ENCODE results near the gene CLEC18A.
"Not testable (repeated sequence)": the region's sequence is repeated elsewhere in the genome, so short reads cannot be mapped to it uniquely, and the experiment has no call there.

The CLEC18A gene

DNA sequence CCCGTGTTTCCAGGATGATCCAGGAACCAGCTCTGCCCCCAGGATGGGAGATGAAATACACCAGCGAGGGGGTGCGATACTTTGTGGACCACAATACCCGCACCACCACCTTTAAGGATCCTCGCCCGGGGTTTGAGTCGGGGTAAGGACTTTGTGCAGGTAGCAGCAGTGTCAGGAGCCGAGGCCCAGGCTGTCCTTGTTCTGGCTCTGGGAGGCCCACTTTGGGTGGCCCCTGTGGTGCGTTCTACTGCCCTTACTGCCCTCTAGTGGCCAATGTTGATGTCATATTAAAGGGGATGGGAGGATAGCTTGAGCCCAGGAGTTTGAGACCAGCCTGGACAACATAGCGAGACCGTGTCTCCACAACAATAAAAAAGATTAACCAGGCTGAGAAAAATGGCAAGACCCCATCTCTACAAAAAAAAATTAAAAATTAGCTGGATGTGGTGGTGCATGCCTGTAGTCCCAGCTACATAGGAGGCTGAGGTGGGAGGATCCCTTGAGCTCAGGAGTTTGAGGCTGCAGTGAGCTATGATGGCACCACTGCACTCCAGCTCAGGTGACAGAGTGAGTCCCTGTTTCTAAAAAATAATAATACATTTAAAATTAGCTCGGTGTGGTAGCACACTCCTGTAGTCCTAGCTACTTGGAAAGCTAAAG, 20.9 kb upstream of the CLEC18A start:
- DNase-seq (ENCODE audit: low read depth in 2 of 2), result peak; percentile 19 to 21

DNA sequence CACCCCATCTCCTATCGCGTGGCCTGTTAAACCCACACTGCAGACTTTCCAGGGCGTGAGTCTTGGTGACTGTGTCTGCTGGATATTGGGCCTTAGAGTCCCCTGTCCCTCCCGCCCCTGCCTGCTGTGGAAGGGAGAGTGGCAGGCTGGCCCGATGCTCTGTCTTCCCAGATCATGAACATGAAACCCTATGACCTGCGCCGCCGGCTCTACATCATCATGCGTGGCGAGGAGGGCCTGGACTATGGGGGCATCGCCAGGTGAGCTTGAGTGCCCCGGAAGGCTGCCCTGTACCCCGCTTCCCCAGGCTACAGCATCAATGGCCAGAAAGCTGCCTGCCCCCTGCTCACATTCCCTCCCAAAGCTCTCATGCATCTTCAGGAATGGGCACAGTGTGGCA, 19.5 kb upstream of the CLEC18A start:
- DNase-seq (ENCODE audit: low read depth in 2 of 2), result no peak

DNA sequence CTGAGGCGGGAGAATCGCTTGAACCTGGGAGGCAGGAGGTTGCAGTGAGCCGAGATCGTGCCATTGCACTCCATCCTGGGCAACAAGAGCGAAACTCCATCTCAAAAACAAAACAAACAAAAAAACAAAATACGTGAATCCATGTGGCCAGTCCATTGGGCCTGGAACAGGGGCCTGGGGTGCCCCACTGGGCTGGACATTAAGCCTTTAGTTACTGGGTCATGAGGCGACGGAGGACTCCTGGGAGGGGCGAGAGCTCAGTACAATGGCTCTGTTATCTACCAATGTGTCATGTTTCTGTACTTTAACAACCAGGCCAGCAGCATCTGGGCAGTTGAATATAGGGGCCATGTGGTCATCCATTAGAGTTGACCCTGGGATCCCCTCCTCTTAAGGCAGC, 18.9 kb upstream of the CLEC18A start:
- DNase-seq (ENCODE audit: low read depth in 2 of 2), result no peak

DNA sequence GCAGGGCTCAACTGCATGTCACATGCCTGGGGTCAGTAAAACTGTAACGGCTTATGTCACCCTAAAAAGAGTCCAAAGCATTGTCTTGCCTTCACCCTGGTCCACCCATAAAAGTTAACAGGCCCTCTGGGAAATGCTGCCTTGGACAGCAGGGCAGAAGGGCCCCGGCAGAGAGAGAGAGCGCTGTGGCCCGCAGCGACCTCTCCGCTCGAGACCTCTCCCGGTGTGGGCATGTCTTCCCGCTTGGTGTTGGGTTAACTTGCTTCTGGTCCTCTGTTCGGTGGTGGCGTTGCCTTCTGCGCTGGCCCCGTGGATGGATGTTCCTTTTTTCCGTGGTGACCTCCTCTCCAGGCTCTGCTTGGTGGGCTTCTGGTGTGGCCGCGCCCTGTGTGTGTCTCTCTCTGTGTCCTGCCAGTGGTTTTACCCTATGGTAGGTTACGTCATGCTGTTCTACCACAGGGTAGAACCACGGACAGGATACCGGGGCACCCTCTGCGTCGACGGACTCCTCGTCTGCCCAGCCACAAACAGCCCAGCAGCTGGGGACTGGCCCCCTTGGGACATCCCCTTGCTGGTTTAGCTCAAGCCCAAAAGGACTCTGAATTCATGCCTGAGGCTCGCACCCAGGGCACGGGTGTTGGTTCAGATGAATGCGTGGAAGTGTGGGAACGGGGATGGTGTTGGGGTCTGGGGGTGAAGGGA, 18.3 kb upstream of the CLEC18A start:
- DNase-seq (ENCODE audit: low read depth in 2 of 2), result no peak

DNA sequence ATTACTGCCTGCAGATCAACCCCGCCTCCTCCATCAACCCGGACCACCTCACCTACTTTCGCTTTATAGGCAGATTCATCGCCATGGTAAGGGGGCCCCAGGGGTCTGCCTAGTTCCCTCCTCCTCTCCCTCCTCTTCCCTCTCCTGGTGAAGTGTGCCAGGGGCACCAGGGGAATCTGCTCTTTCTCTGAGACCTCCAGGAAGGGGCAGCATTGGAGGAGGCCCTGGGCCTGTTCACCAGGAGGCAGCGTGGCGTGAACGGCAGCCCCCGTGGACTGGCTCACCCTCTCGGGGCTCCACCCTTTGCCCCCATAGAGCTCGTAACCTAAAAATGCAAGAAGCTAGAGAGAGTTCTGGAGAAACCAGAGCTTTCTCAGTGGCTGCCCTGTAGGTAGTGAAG, 17.1 kb upstream of the CLEC18A start:
- DNase-seq (ENCODE audit: low read depth in 2 of 2), result no peak

DNA sequence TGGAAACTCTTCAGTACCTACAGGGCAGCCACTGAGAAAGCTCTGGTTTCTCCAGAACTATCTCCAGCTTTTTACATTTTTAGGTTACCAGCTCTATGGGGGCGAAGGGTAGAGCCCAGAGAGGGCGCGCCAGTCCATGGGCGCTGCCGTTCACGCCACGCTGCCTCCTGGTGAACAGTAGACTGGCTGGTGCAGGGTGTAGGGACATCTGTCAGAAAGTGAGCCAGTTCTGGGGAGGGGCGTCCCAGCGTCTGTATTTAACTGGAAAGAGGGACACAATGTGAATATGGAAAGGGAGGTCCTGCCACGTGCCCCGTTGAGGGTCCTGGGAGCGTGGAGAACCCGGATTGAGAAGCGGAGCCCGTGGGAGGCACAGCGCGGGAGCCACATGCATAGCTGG, 16.4 kb upstream of the CLEC18A start:
- DNase-seq (ENCODE audit: low read depth in 2 of 2), result no peak

DNA sequence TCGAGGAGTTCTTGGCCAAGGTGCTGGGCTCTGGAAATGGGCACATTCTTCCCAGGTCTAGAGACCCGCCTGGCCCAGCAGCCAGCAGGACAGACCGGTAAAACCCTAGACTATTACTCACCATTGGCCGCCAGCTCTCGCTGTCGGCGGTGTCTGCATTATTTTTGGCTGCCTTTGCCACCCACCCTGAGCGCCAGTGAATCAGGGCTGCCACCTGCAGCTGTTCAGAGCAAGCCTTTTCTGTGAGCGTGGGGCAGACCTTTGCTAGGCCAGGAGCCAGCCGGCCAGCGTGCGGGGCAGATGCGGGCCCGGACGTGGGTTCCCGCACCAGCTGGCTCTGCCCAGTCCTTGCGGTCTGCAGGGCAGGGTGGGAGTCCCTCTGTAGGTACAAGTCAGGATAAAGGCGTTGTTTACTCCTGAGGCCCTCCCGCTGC, 15.8 kb upstream of the CLEC18A start:
- DNase-seq (ENCODE audit: low read depth in 2 of 2), result no peak

DNA sequence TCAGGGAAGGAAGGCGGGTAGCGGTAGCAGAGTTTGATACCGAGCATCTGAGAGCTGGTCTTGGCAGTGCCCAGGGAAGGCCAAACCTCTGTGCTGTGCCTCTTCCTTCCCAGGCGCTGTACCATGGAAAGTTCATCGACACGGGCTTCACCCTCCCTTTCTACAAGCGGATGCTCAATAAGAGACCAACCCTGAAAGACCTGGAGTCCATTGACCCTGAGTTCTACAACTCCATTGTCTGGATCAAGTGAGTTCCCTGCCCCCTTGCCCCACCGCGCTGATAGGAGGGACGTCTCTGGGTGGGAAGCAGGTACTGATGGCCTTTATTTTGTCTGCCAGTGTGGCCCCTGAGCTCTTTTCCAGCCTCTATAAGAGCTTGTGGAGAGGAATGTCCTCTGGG, 15.4 kb upstream of the CLEC18A start:
- no peak for DNase-seq (ENCODE audit: low read depth in 2 of 2)

DNA sequence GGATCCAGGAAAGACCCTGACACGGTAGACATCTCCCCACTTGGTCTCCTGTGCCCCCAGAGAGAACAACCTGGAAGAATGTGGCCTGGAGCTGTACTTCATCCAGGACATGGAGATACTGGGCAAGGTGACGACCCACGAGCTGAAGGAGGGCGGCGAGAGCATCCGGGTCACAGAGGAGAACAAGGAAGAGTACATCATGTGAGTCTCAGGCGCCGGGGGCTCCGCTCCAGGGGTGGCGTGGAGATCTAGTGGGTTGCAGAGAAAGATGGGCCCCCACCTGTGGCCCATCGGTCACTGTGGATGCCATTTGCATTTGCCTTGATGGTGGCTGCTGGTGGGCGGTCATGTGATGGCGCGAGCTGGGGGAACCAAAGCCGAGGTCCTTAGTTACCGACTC, 14.9 kb upstream of the CLEC18A start:
- no peak for DNase-seq (ENCODE audit: low read depth in 2 of 2)

DNA sequence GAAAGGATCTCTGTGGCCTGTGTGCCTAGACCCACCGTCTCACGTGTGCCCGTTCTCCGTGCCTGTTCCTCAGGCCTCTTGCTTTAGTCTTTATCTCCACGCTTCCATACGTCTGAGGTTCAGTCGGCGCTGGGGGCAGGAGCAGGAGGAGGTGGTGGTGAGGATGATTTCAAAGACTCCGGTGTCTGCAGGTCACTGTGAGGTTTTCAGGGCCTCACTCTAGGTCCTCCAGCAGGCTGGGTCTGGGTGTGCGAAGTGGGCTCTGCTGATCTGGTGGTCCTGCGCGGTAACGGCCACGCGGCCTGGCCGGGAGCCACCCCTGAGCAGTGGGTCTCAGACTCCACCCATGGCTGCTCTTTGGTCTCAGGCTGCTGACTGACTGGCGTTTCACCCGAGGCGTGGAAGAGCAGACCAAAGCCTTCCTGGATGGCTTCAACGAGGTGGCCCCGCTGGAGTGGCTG, 14.4 kb upstream of the CLEC18A start:
- no peak for DNase-seq (ENCODE audit: low read depth in 2 of 2)

DNA sequence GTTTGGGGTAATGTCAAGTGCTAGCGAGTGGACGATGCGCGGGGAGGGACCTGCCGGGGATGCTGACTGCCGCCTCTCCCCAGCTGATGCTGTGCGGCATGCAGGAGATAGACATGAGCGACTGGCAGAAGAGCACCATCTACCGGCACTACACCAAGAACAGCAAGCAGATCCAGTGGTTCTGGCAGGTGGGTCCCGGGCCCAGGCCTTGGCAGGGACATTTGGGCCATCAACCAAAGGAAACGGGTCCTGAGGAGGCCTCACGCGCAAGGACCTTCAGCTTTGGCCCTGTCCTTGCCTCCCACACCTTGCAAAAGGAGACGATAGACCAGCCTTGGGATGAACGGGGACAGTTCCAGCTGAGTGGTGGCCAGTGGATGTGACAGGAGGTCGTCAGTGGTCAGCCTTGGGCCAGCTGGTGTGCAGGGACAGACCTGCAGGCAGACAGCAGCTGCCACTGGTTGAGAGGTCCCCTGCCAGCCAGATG, 13.6 kb upstream of the CLEC18A start:
- no peak for DNase-seq (ENCODE audit: low read depth in 2 of 2)

DNA sequence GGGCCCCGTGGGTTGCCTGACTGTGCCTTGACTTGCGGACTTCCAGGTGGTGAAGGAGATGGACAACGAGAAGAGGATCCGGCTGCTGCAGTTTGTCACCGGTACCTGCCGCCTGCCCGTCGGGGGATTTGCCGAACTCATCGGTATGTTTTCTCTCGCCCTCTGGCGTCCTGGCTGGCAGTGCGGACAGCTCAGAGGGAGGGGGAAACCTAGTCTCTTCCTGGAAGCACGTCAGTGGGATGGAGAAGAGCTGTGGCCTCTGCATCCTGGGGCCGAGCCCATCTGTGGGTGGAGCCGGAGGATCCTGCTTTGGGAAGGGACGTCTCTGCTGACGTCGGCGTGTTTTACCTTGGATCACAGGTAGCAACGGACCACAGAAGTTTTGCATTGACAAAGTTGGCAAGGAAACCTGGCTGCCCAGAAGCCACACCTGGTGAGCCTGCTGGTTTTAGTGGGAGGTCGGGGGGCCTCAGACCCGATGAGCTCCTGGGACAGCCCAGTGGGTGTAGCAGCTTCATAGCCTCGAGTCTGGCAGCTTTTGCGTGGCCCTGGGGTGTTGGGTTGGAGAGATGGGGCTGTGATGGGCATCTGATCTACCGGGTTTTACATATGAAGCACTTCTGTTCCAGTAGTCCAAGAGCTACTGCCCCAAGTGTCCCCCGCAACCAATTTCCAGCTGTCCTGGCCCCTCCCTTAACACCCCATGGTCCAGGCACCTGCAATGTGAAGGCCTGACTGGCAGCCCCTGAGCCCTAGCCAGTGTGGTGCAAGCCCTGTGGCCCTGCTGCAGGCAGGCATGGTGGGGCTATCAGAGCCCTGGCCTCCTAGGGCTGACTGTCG, 11.9 kb upstream of the CLEC18A start:
- DNase-seq (ENCODE audit: low read depth in 2 of 2), result no peak

DNA sequence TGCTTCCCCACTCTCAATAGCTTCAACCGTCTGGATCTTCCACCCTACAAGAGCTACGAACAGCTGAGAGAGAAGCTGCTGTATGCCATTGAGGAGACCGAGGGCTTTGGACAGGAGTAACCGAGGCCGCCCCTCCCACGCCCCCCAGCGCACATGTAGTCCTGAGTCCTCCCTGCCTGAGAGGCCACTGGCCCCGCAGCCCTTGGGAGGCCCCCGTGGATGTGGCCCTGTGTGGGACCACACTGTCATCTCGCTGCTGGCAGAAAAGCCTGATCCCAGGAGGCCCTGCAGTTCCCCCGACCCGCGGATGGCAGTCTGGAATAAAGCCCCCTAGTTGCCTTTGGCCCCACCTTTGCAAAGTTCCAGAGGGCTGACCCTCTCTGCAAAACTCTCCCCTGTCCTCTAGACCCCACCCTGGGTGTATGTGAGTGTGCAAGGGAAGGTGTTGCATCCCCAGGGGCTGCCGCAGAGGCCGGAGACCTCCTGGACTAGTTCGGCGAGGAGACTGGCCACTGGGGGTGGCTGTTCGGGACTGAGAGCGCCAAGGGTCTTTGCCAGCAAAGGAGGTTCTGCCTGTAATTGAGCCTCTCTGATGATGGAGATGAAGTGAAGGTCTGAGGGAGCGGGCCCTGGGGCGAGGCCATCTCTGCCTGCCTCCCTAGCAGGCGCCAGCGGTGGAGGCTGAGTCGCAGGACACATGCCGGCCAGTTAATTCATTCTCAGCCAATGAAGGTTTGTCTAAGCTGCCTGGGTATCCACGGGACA, 11.1 kb upstream of the CLEC18A start:
- no peak for DNase-seq (ENCODE audit: low read depth in 2 of 2)

DNA sequence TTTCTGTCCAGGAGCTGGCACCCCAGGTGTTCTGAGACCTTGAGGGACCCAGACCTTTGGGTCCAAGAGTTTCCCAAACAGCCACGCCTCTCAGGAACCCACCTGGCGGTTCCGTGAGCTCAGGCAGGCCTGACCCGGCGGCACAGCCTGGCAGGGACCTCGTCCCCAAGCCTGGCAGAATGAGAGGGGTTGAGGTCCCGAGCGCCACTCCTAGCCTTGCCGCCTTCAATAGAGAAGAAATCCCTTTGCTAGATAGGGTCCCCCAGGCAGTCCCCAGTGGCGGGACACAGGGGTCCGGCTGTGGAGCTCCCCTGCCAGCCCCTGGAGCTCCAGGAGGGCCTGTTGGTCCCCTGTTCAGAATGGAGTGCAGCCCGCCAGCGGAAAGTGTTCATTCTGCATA, 10.5 kb upstream of the CLEC18A start:
- DNase-seq (ENCODE audit: low read depth in 2 of 2), result no peak

DNA sequence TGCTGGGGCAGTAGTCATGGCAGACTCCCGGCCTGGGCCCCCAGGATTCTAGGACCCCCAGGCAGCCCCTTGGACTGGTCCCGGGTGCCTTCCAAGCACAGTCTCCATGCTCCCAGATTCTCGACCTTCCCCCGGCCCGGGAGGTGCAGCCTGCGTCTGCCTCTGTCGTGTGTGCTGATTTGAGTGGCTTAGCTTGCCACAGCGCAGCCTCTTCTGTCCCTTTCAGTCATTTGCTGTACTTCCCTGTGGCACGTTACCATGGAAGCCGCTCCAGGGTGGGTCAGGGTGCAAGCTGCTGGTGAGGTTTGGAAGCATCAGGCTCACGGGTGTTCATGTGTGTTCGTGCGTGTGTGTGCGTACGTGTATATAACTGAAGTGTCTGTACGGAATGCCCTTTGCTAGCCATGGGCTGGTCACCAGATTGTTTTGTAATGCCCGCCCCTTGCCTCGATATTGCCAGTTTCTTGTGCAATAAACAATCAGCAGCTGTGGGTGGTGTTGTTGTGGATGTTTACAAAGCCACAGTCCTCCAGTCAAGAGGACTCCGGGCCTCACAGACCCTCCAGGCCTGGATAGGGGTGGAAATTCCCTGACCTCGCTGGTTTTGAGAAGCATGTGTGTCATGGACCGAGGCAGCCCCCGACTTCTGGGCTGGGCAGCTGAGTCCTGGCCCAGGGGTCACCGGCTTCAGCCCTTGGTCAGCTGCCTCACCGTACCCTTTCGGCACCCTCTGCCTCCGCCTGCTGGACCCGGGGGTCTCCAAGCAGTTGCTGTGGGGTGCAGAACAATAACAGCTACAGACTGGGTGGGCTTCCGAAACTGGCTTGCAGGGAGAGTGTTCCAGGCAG, 9.7 kb upstream of the CLEC18A start:
- DNase-seq (ENCODE audit: low read depth in 2 of 2), result no peak

DNA sequence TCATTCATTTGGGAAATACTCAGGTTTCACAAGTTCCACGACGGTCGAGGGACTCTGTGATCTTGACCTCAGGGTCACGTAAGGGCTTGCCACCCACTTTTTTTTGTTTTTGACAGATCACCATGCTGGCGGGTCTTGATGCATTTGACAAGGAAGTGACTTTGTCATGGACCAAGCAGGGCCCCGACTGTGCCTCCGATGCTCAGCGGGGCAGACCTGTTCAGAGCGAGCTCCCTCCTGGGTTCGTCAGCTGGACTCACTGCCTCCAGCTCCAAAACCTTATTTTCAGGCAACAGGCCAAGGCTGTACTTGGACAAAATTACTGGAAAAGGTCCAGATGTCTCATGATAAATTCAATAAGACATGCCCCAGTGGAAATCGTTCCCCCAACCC, 9.0 kb upstream of the CLEC18A start:
- DNase-seq (ENCODE audit: low read depth in 2 of 2), result no peak

DNA sequence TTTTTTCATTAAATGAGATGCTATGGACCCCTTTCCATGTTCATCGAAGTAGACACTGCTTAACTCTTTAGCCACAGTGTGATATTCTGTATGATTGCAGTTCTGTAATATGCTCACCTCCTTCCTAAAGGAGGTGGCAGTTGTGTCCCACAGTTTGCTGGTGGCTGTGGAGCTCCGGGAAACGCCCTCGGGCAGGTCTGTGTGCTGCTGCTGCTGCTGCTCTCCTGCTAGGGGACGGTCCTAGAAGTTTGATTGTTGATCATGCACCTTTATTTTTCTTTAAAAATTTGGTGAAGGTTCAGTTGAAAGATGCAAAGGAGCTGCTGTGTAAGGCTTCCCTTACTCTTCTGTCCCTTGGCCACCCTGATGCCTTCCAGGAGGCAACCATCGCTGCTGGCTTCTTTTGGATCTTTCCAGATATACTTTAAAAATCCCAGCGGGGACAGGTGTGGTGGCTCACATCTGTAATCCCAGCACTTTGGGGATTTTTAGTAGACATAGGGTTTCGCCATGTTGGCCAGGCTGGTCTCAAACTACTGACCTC, 8.4 kb upstream of the CLEC18A start:
- no peak for DNase-seq (ENCODE audit: low read depth in 2 of 2)

DNA sequence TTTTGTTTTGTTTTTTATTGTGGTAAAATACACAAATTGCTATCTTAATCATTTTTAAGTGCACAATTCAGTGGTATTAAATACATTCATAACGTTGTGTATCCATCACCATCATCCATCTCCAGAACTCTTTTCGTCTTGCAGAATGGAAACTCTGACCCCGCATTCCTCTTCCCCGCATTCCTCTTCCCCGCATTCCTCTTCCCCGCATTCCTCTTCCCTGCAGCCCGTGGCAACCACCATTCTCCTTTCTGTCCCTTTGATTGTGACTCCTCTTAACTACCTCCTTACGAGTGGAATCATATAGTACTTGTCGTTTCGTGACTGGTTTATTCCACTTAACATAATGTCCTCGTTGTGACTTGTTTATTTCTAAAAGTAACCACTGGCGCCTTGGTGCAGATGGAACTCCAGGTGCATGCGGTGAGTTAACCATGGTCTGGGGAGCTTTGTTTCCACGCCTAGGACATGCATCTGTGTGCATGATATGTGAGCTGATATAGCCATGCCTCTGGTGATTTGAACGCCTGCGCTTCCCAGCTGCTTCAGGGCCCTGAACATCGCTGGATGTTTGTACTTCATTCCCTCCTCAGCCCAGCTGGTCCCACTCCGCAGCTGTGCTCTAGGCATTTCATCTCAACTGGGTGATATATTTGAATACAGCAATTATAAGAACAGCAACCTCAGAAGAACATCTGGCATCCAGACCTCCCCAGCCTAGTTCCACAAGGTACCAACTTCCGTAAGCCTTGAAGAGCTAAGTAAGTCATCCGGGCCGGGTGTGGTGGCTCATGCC, 7.7 kb upstream of the CLEC18A start:
- DNase-seq (ENCODE audit: low read depth in 2 of 2), result not testable (repeated sequence)

DNA sequence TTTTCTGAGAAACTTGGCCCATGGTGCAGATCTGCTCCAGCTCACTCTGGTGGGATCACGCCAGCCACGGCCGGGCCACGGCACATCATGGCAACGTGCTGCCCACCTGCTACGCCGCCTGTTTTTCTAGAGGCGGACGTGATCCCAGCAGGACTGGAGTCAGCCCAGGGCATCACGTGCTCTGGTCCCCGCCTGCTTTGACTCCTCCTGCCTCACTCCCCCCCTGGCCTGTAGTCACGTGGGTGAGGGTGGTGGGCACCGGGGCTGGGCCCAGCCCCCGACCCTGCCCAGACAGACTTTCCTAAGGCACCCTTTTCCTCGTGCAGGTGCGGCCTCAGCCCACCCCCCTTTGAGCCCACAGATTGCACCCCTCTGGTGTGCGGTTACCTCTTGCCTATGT, 723 bp upstream of the CLEC18A start:
- not testable (repeated sequence) for DNase-seq (ENCODE audit: low read depth in 2 of 2)

DNA sequence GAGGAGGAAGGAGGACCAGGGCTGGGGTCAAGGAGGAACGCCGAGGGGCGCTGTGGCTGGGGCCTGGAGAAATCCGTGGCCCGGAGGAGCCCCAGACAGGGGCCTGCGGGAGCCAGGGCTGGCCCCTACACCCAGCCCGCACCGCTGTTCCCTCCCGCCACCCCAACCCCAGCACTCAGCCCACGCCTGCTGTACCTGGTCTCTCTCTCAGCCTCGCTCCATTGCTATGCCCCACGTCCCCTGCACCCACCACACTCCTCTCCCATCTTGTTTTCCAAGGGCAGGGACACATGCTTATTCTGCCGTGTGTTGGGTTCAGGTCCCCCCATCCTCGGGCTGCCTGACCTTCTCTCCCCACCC, 518 bp downstream of the CLEC18A start:
- DNase-seq (ENCODE audit: low read depth in 2 of 2), result not testable (repeated sequence)

Data from stimulated activated CD8-positive, alpha-beta memory T cell treated with anti-CD3 and anti-CD28 coated beads, Interleukin-2, amount 100 ng/mL, for 48 hours (primary cell).